ENCODE measurements around the gene ADARB2.

GRCh38 chr10:1659221-1659791 lies 78.0 kb downstream of the ADARB2 start:
- TF ChIP-seq, protein P1, sequence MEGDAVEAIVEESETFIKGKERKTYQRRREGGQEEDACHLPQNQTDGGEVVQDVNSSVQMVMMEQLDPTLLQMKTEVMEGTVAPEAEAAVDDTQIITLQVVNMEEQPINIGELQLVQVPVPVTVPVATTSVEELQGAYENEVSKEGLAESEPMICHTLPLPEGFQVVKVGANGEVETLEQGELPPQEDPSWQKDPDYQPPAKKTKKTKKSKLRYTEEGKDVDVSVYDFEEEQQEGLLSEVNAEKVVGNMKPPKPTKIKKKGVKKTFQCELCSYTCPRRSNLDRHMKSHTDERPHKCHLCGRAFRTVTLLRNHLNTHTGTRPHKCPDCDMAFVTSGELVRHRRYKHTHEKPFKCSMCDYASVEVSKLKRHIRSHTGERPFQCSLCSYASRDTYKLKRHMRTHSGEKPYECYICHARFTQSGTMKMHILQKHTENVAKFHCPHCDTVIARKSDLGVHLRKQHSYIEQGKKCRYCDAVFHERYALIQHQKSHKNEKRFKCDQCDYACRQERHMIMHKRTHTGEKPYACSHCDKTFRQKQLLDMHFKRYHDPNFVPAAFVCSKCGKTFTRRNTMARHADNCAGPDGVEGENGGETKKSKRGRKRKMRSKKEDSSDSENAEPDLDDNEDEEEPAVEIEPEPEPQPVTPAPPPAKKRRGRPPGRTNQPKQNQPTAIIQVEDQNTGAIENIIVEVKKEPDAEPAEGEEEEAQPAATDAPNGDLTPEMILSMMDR (conservative IDR thresholded peaks at IDR 0.05 in 1 of 2, IDR thresholded peaks at IDR 0.05 in 1 of 2; ENCODE audit: low read depth in 1 of 2, low read length in 2 of 2), result no peak
- no peak for TF ChIP-seq EZH2 (IDR thresholded peaks at IDR 0.05; ENCODE audit: low read length, missing control alignments)
